Measurements from ENCODE around the gene MESP2.

Gene MESP2

DNA sequence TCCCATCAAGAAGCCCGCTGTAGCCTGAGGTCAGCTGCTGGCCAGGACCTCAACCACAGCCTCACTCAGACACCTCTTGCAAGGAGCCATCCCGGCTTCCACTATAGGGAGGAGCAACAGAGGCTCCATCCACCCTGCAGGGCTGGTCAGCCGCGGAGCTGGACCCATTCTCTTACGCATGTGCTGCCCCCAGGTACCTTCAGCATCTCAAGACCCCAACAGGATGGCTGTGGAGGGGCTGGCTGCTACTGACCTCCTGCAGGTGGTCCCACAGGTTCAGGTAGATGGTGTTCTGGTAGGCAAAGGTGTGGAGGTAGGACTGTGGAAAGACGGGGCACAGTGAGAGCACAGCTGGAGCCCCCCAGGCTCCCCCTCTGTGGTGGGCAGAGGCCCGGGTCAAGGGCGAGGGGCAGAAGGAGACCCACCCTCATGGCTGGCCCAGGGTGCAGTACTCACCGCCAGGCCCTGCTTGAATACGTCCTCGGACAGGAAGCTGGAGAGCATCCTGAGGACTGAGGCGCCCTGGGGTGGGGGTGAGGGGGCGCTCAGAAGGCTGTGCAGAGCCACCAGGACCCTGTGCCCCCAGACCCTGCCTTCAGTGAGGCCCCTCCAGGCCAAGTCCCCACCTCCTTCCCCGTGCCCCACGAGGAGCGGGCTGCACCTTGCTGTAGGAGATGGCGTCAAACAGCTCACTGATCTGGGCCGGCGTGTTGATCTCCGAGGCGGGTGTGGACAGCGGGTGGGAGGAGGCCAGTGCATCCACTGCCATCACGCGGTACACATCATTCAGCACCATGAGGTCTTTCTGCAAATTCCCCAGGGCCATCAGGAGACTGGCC lies 27.1 kb downstream of the MESP2 start:
- FAIRE-seq = no peak

DNA sequence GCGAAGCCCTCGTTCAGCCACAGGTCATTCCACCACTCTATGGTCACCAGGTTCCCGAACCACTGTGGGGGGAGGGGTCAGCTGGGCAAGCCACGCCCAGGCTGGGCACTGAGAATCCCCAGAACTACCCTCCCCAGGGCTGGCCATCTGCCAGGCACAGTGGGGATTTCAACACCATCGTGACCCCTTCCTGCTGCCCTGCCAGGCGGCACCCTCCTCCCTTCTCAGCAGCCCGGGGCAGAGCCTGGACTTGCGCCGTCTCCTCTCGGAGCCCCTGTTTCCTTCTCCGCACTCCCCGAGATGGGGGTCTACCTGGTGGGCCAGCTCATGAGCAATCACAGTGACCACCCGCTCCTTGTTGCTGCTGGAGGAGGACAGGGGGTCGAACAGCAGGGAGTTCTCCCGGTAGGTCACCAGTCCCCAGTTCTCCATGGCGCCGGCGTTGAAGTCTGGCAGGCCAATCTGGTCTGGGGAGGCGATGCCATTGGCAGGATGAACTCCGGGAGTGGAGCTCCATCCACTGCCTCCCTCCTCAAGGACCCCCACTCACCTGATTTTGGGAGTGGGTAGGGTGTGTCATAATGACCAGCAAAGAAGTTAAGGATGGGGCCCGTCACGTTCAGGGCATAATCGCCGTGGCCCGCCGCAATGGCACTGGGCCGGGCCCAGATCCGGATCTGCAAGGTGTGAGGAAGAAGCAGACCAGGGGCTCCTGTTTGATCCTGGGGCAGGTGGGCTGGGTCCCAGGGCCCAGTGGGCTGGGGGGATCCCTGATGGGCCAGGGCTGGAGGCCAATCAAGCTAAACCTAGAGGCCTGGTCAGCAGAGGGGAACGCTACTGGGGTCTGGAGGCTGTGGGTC lies 28.0 kb downstream of the MESP2 start:
- no peak for FAIRE-seq

- FAIRE-seq = no peak
Measured at GRCh38 chr15:89805241-89806209, 29.4 kb downstream of the MESP2 start.

DNA sequence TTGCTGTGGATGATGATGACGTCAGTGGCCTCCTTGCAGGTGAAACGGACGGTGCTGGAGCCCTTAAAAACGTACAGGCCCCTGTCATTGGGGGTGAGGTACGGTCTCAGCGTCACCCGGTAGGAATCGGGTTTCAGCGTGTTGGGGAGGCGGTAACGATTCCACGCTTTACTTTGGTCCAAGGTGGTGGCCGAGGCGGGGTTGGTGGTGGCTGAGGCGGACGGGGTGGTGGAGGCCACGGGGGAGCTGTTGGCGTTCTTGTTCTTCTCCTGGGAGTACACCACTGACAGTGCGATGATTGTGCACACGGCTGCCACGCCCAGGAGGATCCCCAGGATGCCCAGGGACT lies 30.1 kb downstream of the MESP2 start:
- FAIRE-seq = no peak

- FAIRE-seq = no peak
Measured at GRCh38 chr15:89806559-89807550, 30.7 kb downstream of the MESP2 start.

- no peak for FAIRE-seq
Measured at GRCh38 chr15:89807689-89808088, 31.6 kb downstream of the MESP2 start.

- FAIRE-seq = no peak
Measured at GRCh38 chr15:89808160-89808870, 32.2 kb downstream of the MESP2 start.

DNA sequence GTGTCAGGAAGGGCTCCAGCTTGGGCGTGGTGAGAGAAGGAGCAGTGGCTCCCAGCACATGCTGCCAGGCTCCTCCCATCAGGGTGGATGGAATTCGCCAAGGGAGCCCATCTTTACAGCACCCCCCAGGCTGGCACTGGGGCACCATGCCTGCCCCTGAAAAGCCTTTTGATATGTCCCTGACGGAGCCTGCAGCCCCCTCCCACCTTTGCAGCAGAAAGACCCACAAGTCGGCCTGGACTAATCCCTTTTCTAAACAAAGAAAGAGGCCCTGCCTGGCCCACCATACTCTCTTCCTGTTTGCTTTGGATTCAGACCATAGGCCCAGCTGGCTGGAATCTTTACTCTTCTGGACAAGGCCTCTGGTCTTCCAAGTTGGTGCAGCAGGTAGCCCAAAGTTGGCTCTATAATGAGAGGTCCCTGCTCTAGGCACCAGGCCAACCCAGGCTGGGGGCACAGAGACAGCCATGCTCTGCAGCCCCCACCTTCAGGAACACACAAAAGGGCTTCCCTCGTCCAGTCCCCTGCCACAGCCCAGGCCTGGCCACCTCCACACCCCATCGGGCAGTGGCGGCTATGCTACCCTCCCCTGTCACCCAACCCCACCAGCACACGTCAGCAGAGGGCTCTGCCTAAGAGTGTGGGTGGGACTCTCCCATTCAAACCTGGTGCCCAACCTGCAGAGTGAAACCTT lies 33.1 kb downstream of the MESP2 start:
- FAIRE-seq = no peak

- FAIRE-seq = no peak
Measured at GRCh38 chr15:89809787-89810148, 33.6 kb downstream of the MESP2 start.

- no peak for FAIRE-seq
Measured at GRCh38 chr15:89810837-89811236, 34.7 kb downstream of the MESP2 start.

- FAIRE-seq = no peak
Measured at GRCh38 chr15:89812011-89812846, 36.1 kb downstream of the MESP2 start.

GRCh38 chr15:89812847-89813320 lies 36.8 kb downstream of the MESP2 start:
- no peak for FAIRE-seq

- FAIRE-seq = no peak
Measured at GRCh38 chr15:89813381-89814111, 37.4 kb downstream of the MESP2 start.

DNA sequence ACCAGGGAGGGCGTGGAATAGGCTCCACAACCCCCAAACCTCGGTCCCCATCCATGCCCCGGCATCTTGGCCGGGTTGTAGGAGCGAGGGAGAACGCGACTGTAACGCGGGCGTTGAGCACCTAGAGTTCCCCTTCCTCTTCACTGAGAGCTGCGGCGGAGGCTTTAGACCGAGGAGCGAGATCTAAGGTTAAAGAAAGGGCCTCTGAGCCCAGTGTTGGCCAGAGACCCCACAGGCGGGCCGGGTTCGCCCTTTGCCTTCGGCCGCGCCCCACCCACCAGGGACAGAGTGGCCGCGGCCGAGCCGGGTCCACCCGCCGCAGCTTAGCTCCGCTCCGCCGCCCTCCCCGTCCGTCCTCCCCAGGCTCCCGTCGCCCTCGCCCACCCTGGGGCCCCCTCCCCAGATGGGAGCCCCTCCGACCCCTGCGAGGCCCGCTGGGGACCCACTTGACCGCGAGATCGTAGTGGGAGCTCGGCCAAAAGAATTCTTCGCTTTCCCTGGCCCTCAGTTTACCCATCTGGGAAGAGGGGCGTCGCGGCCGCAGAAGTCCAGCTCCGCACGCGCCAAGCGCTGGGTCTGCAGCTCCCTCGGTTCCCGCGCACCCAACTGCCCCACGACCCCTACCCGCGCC lies 38.1 kb downstream of the MESP2 start:
- FAIRE-seq = no peak

- no peak for FAIRE-seq
Measured at GRCh38 chr15:89815769-89816168, 39.6 kb downstream of the MESP2 start.

GRCh38 chr15:89817701-89818280 lies 41.7 kb downstream of the MESP2 start:
- FAIRE-seq = no peak

- no peak for FAIRE-seq
Measured at GRCh38 chr15:89818287-89818686, 42.2 kb downstream of the MESP2 start.

Data from endometrium (tissue), 2 donors.